ENCODE measurements around the gene FBXW2. TPM values are rescaled to one million over a fixed set of nuclear protein-coding genes. Genes with fewer than 3 reads are reported as not detected.

The FBXW2 gene
- total RNA-seq, 2 donors from 2014 or later: 63.2 to 77.1 TPM

GRCh38 chr9:120741191-120741590, 52.0 kb downstream of the FBXW2 start:
- H3K4me1 ChIP-seq (ENCODE audit: control insufficient read depth, insufficient read depth, low read length): no peaks in the 10 kb centered on the region
- Mint-ChIP-seq H3K27ac (no peak overlapping the region), H3K9me3 (peaks cover 8% of the 10 kb centered on the region), H3K36me3 (ENCODE audit: low read depth) (peaks cover 1% of the 10 kb centered on the region), H3K4me1 (peaks cover 1% of the 10 kb centered on the region), H3K4me3 (no peak overlapping the region), H3K27me3 (ENCODE audit: insufficient read depth) (peaks cover 2% of the 10 kb centered on the region)
- WGBS, 2 experiments (ENCODE audit: insufficient coverage in 1 of 2, insufficient read length in 1 of 2): no CpG with 5 or more reads among the region's 1 CpG
- H3K4me3 ChIP-seq (ENCODE audit: low read length): no peak overlapping the region
- peaks cover 4% of the 10 kb centered on the region for H3K9me3 ChIP-seq (ENCODE audit: control insufficient read depth, low read length)
- H3K27ac ChIP-seq (ENCODE audit: low read depth, low read length): no peak overlapping the region
- no peak for DNase-seq
- TF ChIP-seq CTCF (conservative IDR thresholded peaks at IDR 0.05): no peak
- H3K27me3 ChIP-seq (ENCODE audit: control insufficient read depth, insufficient read depth, low read length, poor library complexity, severe bottlenecking): no peaks in the 10 kb centered on the region
- no peaks in the 10 kb centered on the region for H3K36me3 ChIP-seq (ENCODE audit: control insufficient read depth, insufficient read depth, low read length)
- no peak overlapping the region for H3K9ac ChIP-seq (ENCODE audit: extremely low read depth, low read length, poor library complexity, severe bottlenecking)

- no peaks in the 10 kb centered on the region for H3K9me3 Mint-ChIP-seq
- Histone ChIP-seq H3K9ac (ENCODE audit: extremely low read depth, low read length, poor library complexity, severe bottlenecking) (no peak overlapping the region), H3K36me3 (ENCODE audit: control insufficient read depth, insufficient read depth, low read length) (no peaks in the 10 kb centered on the region), H3K9me3 (ENCODE audit: control insufficient read depth, low read length) (no peaks in the 10 kb centered on the region), H3K4me1 (ENCODE audit: control insufficient read depth, insufficient read depth, low read length) (peaks cover 3% of the 10 kb centered on the region), H3K27ac (ENCODE audit: low read depth, low read length) (no peak overlapping the region), H3K27me3 (ENCODE audit: control insufficient read depth, insufficient read depth, low read length, poor library complexity, severe bottlenecking) (no peaks in the 10 kb centered on the region), H3K4me3 (ENCODE audit: low read length) (no peak overlapping the region)
- peaks cover 2% of the 10 kb centered on the region for H3K27me3 Mint-ChIP-seq (ENCODE audit: insufficient read depth)
- H3K4me3 Mint-ChIP-seq: no peak overlapping the region
- TF ChIP-seq CTCF (conservative IDR thresholded peaks at IDR 0.05): no peak
- H3K36me3 Mint-ChIP-seq (ENCODE audit: low read depth): no peaks in the 10 kb centered on the region
- peaks cover 10% of the 10 kb centered on the region for H3K4me1 Mint-ChIP-seq
- no peak for DNase-seq
- no peak overlapping the region for H3K27ac Mint-ChIP-seq
Measured at GRCh38 chr9:120740132-120740531, 53.1 kb downstream of the FBXW2 start.

- Mint-ChIP-seq H3K9me3 (no peaks in the 10 kb centered on the region), H3K27me3 (ENCODE audit: insufficient read depth) (peaks cover 2% of the 10 kb centered on the region), H3K4me3 (no peak overlapping the region), H3K27ac (no peak overlapping the region), H3K4me1 (peaks cover 17% of the 10 kb centered on the region), H3K36me3 (ENCODE audit: low read depth) (no peaks in the 10 kb centered on the region)
- no peak overlapping the region for H3K4me3 ChIP-seq (ENCODE audit: low read length)
- DNase-seq: no peak
- no peak overlapping the region for H3K27ac ChIP-seq (ENCODE audit: low read depth, low read length)
- H3K27me3 ChIP-seq (ENCODE audit: control insufficient read depth, insufficient read depth, low read length, poor library complexity, severe bottlenecking): no peaks in the 10 kb centered on the region
- 96% methylated on average over 5 of the region's 5 CpGs for WGBS, 2 experiments (ENCODE audit: insufficient coverage in 1 of 2, insufficient read length in 1 of 2)
- H3K36me3 ChIP-seq (ENCODE audit: control insufficient read depth, insufficient read depth, low read length): no peaks in the 10 kb centered on the region
- TF ChIP-seq CTCF (conservative IDR thresholded peaks at IDR 0.05): no peak
- H3K4me1 ChIP-seq (ENCODE audit: control insufficient read depth, insufficient read depth, low read length): peaks cover 8% of the 10 kb centered on the region
- H3K9me3 ChIP-seq (ENCODE audit: control insufficient read depth, low read length): no peaks in the 10 kb centered on the region
- no peak overlapping the region for H3K9ac ChIP-seq (ENCODE audit: extremely low read depth, low read length, poor library complexity, severe bottlenecking)
Measured at GRCh38 chr9:120737416-120738165, 55.6 kb downstream of the FBXW2 start.

All from endodermal cell (in vitro differentiated cells).